A172 (cell line): ENCODE measurements around the gene PLEKHO1. TPM values are rescaled to one million over a fixed set of nuclear protein-coding genes. Genes with fewer than 3 reads are reported as not detected.
"Not testable (repeated sequence)": the region's sequence is repeated elsewhere in the genome, so short reads cannot be mapped to it uniquely, and the experiment has no call there.

ENCODE experiments used
- DNase-seq: peaks from one replicate; pipeline ENCODE4 v3.0.0-alpha.2; 2015; ENCODE audit warnings: low spot score
- total RNA-seq: library from RNA; depleted of rRNA; stranded (reverse); fragments of >200 nt; shearing (Covaris generic); gene quantifications from 2 replicates; pipeline ENCODE4 v1.2.3, GENCODE V29; 2014; rRNA removed

The PLEKHO1 gene
- total RNA-seq, 1 experiment from 2014 or later = 82.9 TPM

DNA sequence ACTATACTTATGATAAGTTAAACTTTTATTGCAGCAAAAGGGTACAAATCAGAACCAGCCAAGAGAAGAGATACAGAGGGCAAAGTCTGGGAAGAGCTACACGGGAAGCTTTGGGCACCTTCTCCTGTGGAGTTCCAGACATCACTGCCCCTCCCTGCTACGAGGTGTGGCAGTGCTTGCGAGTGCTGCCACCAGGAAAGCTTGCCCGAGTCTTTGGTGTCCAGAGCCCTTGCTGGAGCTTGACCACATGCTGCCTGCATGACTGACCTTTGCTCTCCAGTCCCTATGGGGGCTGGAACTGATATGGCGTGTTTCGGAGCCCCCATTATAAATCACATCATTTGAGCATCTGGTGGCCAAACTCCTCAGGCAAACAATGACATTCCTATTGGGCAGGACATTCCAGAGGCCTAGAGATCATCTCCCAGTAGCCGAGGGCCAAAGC, 23.4 kb downstream of the PLEKHO1 start:
- no peak for DNase-seq

GRCh38 chr1:150176593-150176992, 26.9 kb downstream of the PLEKHO1 start:
- no peak for DNase-seq

DNA sequence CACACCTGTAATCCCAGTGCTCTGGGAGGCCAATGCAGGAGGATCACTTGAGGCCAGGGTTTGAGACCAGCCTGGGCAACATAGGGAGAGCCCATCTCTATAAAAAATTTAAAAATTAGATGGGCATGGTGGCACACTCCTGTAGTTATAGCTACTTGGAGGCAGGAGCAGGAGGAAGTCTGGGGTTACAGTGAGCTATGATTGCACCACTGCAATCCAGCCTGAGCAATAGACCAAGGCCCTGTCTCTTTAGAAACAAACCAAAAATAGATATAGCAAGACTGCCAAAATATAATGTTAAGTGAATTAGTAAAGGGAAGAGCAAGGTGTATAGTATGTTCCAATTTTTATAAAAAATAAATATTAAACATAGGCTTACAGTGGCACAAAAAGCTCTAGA, 28.8 kb downstream of the PLEKHO1 start:
- no peak for DNase-seq

DNA sequence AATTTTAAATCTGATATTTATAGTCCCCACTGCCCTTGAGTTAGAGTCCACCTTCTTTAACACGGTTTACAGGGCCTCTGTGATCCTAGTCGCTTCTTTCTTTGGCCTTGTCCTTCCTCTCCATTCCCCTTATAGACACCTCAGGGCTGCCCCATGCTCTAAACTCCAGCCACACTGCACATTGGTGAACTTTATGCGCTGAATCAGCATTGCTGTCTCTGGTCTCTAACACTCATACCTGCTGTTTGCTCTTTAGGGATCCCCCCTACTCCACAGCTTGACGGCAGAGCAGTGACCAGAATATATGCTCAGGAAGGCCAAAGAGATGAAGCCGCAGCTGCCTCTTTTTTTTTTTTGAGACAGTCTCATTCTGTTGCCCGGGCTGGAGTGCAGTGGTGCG, 30.2 kb downstream of the PLEKHO1 start:
- no peak for DNase-seq

DNA sequence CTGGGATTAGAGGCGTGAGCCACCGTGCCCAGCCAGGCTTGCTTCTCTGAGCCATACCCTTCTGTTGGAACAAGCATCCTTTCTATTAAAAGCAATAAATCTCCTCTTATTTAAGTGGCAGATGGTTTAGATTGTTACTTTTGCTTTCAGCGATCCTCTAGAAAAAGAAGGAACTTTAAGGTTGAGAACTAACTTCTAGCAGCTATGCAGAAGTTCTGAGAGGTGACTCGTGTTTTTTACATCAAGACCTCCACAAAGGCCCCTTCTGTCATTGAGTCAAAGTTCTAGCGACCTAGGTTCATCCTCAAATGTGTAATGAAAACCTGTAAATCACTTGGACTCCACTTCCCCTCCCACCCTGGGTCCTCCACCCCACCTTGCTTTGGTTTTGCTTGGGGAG, 30.8 kb downstream of the PLEKHO1 start:
- DNase-seq = no peak

DNA sequence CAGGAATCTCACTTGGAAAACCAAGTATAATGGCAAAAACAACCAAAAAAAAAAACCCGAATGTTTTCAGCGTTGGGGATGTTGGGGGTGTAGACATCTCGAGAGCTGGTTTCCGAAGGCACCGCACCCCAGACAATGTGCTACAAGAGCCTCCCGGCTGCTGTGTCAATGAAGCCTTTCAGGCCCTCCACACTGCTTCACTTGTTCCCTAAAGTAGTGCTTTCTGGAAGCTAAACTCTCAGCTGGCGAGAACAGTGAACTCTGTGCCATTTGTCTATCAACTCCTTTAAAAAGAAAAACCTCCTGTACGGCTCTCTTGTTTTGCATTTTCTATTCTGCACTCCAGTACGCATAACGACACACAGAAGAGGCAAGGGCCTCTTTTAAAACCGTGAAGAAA, 32.5 kb downstream of the PLEKHO1 start:
- no peak for DNase-seq

- DNase-seq = no peak
Observed at GRCh38 chr1:150183061-150183460, 33.3 kb downstream of the PLEKHO1 start.

- no peak for DNase-seq
Observed at GRCh38 chr1:150185481-150185880, 35.8 kb downstream of the PLEKHO1 start.

GRCh38 chr1:150186438-150186788, 36.7 kb downstream of the PLEKHO1 start:
- DNase-seq = not testable (repeated sequence)

GRCh38 chr1:150186789-150187559, 37.3 kb downstream of the PLEKHO1 start:
- DNase-seq = peak; percentile 53

DNA sequence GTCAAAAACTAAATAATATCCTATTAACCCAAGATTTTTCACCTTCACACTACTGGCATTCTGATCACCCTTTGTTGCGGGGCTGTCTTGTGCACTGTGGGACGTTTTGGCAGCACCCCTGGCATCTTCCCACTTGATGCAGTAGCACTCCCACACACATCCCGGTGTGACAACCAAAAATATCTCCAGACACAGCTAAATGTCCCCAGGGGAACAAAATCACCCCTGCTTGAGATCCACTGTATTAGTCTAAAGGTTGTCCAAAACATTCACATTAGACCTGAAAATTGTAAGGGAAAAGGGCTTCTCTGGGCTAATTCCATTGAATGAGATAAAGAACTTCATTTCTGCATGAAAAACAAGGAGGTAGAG, 37.8 kb downstream of the PLEKHO1 start:
- no peak for DNase-seq

DNA sequence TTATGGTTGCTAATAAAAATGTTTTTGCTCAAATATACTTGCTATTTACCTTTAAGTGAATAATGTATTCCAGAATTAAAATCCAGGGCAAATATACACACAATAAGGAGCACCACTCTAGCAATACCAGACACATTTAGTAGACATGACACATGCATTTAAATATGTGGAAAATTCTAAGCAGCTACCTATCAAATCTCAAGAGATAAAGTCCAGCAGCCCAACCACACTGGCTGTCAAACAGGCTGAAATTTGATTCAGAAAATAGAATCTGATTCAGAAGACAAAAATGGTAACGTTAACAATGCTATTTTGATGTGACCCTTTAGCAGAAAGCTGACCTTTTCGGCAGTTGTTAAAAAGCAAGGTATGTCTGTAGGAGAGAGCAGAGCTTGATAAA, 42.3 kb downstream of the PLEKHO1 start:
- DNase-seq = peak; percentile 96

DNA sequence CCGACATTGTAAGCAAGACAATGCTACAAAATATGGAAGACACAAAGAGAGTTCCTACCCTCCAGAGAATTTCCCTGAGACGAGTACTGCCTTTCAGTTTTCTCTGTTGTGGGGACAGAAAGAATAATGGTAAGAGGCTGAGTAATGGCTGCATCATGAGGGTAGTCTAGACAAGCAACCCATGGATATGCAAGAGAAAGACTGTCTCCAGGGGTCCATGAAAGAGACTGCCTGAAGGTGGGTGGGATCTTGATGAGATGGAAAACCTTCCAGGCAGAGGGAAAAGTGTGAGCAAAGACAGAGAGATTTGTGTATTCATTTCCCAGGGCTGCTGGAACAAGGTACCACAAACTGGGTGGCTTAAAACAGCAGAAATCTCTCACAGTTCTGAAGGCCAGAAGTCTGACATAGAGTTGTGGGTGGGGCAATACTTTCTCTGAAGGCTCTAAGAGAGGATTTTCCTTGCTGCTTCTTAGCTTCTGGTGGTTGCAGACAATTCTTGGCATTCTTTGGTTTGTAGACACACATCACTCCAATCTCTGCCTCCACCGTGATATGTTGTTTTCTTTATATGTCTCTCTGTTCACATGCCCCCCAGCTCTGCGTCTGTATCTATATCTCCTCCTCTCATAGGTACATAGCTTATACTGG, 44.8 kb downstream of the PLEKHO1 start:
- peak; percentile 65 for DNase-seq

DNA sequence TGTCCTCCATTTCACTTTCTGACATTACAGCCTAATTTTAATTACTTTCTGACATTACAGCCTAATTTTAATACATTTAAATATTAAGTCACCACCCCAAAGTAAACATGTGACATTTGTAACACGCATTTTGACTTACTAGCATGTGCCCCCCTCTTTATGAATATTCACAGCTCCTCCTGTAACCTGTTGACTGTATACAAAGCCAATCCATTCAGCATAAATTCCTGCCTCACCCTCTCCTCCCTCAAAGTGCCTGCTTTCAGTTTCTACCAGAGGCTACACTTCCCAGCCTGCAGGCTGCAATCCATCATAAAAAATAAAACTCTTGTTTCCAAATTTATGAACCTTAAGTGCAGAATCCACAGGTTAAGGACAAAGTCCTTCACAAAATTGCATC, 46.7 kb downstream of the PLEKHO1 start:
- DNase-seq = no peak

DNA sequence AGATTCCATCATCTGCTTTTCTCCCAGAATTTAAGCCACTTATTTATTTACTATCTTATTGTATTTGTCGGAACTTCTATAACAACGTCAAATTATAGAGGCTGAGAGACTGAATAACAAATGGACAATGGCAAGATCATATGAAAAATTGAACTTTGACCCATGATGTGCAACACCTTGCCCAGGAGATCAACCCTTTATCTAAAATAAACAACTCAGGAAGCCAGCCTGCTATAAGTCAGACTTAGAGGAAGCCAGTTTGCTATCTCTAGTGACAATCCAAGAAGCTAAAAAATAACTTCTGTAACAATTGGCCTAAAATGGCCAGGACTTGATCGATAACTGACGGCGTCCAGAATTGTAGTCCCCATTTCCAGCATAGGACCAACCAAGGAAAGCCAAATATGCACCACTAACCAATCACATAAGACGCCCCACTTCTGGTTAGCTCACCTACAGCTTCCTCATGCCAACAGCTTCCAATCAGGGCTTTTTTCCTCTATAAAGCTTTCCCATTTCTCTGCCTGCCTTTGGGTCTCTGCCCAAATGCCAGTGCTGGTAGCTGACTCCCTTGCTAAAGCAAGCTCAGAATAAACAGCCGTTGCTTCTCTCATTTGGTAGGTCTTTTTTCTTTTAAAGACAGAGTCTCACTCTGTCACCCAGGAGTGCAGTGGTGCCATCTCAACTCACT, 57.7 kb downstream of the PLEKHO1 start:
- DNase-seq = no peak

DNA sequence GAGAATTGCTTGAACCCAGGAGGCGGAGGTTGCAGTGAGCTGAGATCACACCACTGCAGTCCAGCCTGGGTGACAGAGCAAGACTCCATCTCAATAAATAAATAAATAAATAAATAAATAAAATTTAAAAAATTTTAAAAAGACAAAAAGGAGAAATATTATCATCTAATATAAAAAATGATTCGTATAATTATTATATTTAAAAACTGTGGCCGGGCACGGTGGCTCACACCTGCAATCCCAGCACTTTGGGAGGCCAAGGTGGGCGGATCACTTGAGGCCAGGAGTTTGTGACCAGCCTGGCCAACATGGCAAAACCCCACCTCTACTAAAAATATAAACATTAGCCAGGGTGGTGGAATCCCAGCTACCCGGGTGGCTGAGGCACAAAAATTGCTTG, 58.7 kb downstream of the PLEKHO1 start:
- not testable (repeated sequence) for DNase-seq

Other genes with a start within 250 kb of the PLEKHO1 start
- gene SV2A, start 232.1 kb upstream of the PLEKHO1 start, total RNA-seq = 32.2 and 37.7 TPM in 2 replicates
- 26.9 and 37.0 TPM in 2 replicates for gene SF3B4, start 222.1 kb upstream of the PLEKHO1 start, total RNA-seq
- 7.2 and 9.0 TPM in 2 replicates for gene MTMR11, start 213.0 kb upstream of the PLEKHO1 start, total RNA-seq
- gene OTUD7B, start 139.2 kb upstream of the PLEKHO1 start, total RNA-seq = 15.6 and 19.7 TPM in 2 replicates
- gene VPS45, start 82.1 kb upstream of the PLEKHO1 start, total RNA-seq = 57.5 and 72.8 TPM in 2 replicates
- 76.3 and 81.9 TPM in 2 replicates for gene ANP32E, start 86.2 kb downstream of the PLEKHO1 start, total RNA-seq
- gene CA14, start 107.9 kb downstream of the PLEKHO1 start, total RNA-seq = not detected in 2 replicates
- gene APH1A, start 119.1 kb downstream of the PLEKHO1 start, total RNA-seq = 197 and 226 TPM in 2 replicates
- gene C1orf54, start 122.9 kb downstream of the PLEKHO1 start, total RNA-seq = 8.8 TPM in 1 of 2 replicates, not detected in the other
- gene CIART, start 132.6 kb downstream of the PLEKHO1 start, total RNA-seq = 15.2 and 25.2 TPM in 2 replicates
- 42.3 and 60.1 TPM in 2 replicates for gene MRPS21, start 143.9 kb downstream of the PLEKHO1 start, total RNA-seq
- 93.1 and 96.8 TPM in 2 replicates for gene PRPF3, start 171.6 kb downstream of the PLEKHO1 start, total RNA-seq
- gene RPRD2, start 214.2 kb downstream of the PLEKHO1 start, total RNA-seq = 10.9 TPM in 2 replicates